LNCAP (cell line): Measurements from ENCODE around the gene DCBLD1.

ENCODE experiments used
- TF ChIP-seq, protein P1 (sequence below): fragments of 450-650 bp; IDR thresholded peaks from 2 replicates; pipeline ENCODE4 v1.5.1; 2017; ENCODE audit warnings: mild to moderate bottlenecking

Gene DCBLD1

DNA sequence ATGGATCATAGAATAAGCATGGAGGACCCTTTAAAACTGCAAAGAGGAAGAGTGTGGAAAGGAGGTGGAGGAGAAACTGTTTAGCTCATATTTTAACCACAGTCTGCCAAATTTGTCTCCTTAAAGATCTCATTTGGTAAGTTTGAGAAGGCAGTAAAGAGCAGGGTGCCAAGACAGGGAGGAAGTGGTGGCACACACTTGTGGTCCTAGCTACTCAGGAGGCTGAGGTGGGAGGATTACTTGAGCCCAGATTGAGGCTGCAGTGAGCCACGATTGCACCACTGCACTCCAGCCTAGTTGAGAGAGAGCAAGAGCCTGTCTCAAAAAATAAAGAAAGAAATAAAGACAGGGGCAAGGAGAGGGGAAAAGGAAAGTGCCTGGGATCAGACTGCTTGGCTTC is 16.8 kb upstream of the DCBLD1 start:
- TF ChIP-seq, protein P1, sequence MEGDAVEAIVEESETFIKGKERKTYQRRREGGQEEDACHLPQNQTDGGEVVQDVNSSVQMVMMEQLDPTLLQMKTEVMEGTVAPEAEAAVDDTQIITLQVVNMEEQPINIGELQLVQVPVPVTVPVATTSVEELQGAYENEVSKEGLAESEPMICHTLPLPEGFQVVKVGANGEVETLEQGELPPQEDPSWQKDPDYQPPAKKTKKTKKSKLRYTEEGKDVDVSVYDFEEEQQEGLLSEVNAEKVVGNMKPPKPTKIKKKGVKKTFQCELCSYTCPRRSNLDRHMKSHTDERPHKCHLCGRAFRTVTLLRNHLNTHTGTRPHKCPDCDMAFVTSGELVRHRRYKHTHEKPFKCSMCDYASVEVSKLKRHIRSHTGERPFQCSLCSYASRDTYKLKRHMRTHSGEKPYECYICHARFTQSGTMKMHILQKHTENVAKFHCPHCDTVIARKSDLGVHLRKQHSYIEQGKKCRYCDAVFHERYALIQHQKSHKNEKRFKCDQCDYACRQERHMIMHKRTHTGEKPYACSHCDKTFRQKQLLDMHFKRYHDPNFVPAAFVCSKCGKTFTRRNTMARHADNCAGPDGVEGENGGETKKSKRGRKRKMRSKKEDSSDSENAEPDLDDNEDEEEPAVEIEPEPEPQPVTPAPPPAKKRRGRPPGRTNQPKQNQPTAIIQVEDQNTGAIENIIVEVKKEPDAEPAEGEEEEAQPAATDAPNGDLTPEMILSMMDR: no peak

GRCh38 chr6:117467876-117468275 is 14.6 kb upstream of the DCBLD1 start:
- TF ChIP-seq, protein P1: no peak

DNA sequence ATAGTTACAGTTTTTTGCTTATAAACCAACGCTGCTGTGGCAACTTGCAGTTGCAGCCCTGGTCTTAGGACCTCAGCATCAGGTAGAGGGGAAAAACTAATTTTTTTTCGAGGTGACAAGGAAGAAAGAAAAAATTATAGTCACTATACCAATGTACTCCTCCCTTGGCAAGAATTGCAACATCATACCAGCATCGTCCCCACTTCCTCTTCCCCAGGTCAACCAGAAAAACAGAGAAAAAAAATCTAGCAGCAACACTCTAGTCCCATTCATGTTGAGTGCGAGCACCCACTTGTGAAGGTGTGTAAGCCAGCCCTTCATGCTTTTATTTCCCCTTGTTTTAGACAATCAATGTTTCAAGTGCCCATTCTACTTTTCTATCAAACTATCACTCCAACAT is 13.1 kb upstream of the DCBLD1 start:
- TF ChIP-seq, protein P1: no peak

GRCh38 chr6:117469791-117470190 is 12.7 kb upstream of the DCBLD1 start:
- TF ChIP-seq, protein P1: no peak

- TF ChIP-seq, protein P1: no peak
Measured at GRCh38 chr6:117472667-117473066, 9.8 kb upstream of the DCBLD1 start.

- TF ChIP-seq, protein P1: no peak
Measured at GRCh38 chr6:117473401-117473800, 9.1 kb upstream of the DCBLD1 start.

- TF ChIP-seq, protein P1: no peak
Measured at GRCh38 chr6:117477988-117478852, 4.3 kb upstream of the DCBLD1 start.
